Lower lobe of right lung (tissue), 2 donors: Measurements from ENCODE around the gene NDST1. TPM values are rescaled to one million over a fixed set of nuclear protein-coding genes. Genes with fewer than 3 reads are reported as not detected.

Experiments used
- ATAC-seq, 2 donors: fragments of 200-7000 bp; cut with Tn5 transposase; one replicate each; pipeline ENCODE4 v1.9.1; 2020 to 2022; ENCODE audit warnings: mild to moderate bottlenecking in 2 of 2, moderate library complexity in 2 of 2
- DNase-seq: peaks from one replicate; pipeline ENCODE4 v3.0.0-alpha.2; 2020
- H3K27ac ChIP-seq: fragments of 200-600 bp; one replicate; pipeline ENCODE4 v1.8.0; 2022
- H3K27me3 ChIP-seq: fragments of 200-600 bp; one replicate; pipeline ENCODE4 v1.8.0; 2022; ENCODE audit warnings: low read depth
- H3K36me3 ChIP-seq: fragments of 200-600 bp; one replicate; pipeline ENCODE4 v1.8.0; 2022; ENCODE audit warnings: mild to moderate bottlenecking
- H3K4me1 ChIP-seq: fragments of 200-600 bp; one replicate; pipeline ENCODE4 v1.8.0; 2022
- H3K4me3 ChIP-seq: fragments of 200-600 bp; one replicate; pipeline ENCODE4 v1.8.0; 2022; ENCODE audit warnings: mild to moderate bottlenecking
- H3K9me3 ChIP-seq: fragments of 200-600 bp; one replicate; pipeline ENCODE4 v1.8.0; 2022
- intact Hi-C: fragments of 100-400 bp; cut with DNase I; formaldehyde crosslinking; loops from one replicate; pipeline ENCODE4 v1.11.0; 2022
- total RNA-seq: library from RNA; stranded (reverse); fragmentation: NEBNext Ultra II Directional; extraction: Animal tissue kit (Norgen Biotek cat#: 25700); gene quantifications from one replicate; pipeline ENCODE4 v1.2.1, GENCODE V29; 2021
- TF ChIP-seq, protein P1 (sequence below): fragments of 200-600 bp; IDR thresholded peaks from one replicate; pipeline ENCODE4 v1.8.0; 2022; ENCODE audit warnings: antibody characterized with exemption, mild to moderate bottlenecking
- donor health status: DM: no; HTN: yes; CAD: no; lungs with severe emphysema.

Gene NDST1
- total RNA-seq, 1 donor from 2014 or later = 117 TPM

GRCh38 chr5:150556106-150556505 is 48.2 kb downstream of the NDST1 start:
- intact Hi-C loops = no loop called here
- TF ChIP-seq, protein P1, sequence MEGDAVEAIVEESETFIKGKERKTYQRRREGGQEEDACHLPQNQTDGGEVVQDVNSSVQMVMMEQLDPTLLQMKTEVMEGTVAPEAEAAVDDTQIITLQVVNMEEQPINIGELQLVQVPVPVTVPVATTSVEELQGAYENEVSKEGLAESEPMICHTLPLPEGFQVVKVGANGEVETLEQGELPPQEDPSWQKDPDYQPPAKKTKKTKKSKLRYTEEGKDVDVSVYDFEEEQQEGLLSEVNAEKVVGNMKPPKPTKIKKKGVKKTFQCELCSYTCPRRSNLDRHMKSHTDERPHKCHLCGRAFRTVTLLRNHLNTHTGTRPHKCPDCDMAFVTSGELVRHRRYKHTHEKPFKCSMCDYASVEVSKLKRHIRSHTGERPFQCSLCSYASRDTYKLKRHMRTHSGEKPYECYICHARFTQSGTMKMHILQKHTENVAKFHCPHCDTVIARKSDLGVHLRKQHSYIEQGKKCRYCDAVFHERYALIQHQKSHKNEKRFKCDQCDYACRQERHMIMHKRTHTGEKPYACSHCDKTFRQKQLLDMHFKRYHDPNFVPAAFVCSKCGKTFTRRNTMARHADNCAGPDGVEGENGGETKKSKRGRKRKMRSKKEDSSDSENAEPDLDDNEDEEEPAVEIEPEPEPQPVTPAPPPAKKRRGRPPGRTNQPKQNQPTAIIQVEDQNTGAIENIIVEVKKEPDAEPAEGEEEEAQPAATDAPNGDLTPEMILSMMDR = no peak
- no peaks in the 10 kb centered on the region for H3K27me3 ChIP-seq
- H3K27ac ChIP-seq = no peak overlapping the region
- H3K36me3 ChIP-seq = peaks cover 60% of the 10 kb centered on the region
- DNase-seq (no peak), ATAC-seq (no peak)
- no peak overlapping the region for H3K4me3 ChIP-seq
- H3K9me3 ChIP-seq = no peaks in the 10 kb centered on the region
- no peaks in the 10 kb centered on the region for H3K4me1 ChIP-seq

GRCh38 chr5:150556859-150557508 is 49.1 kb downstream of the NDST1 start:
- no peak for ATAC-seq
- no peak for DNase-seq
- H3K4me3 ChIP-seq = no peak overlapping the region
- H3K36me3 ChIP-seq = peaks cover 51% of the 10 kb centered on the region
- H3K27ac ChIP-seq = no peak overlapping the region
- H3K4me1 ChIP-seq = no peaks in the 10 kb centered on the region
- TF ChIP-seq, protein P1 = no peak
- H3K9me3 ChIP-seq = no peaks in the 10 kb centered on the region
- intact Hi-C loops = no loop called here
- H3K27me3 ChIP-seq = no peaks in the 10 kb centered on the region

- TF ChIP-seq, protein P1 = no peak
- no peak overlapping the region for H3K27ac ChIP-seq
- no peak for DNase-seq
- H3K9me3 ChIP-seq = no peaks in the 10 kb centered on the region
- no peaks in the 10 kb centered on the region for H3K27me3 ChIP-seq
- no peak for ATAC-seq
- no peak overlapping the region for H3K4me3 ChIP-seq
- peaks cover 46% of the 10 kb centered on the region for H3K36me3 ChIP-seq
- intact Hi-C loops = no loop called here
- H3K4me1 ChIP-seq = no peaks in the 10 kb centered on the region
Observed at GRCh38 chr5:150557509-150557872, 49.6 kb downstream of the NDST1 start.

- DNase-seq (no peak), ATAC-seq (no peak)
- intact Hi-C loops = no loop called here
Observed at GRCh38 chr5:150558088-150558621, 50.2 kb downstream of the NDST1 start.

GRCh38 chr5:150559088-150559487 is 51.2 kb downstream of the NDST1 start:
- Histone ChIP-seq H3K4me1 (no peaks in the 10 kb centered on the region), H3K9me3 (no peaks in the 10 kb centered on the region), H3K4me3 (no peak overlapping the region), H3K36me3 (peaks cover 30% of the 10 kb centered on the region), H3K27ac (no peak overlapping the region), H3K27me3 (no peaks in the 10 kb centered on the region)
- intact Hi-C loops = no loop called here
- TF ChIP-seq, protein P1 = no peak
- DNase-seq (no peak), ATAC-seq (no peak)

More at GRCh38 chr5:150558088-150558621, 50.2 kb downstream of the NDST1 start:
- Histone ChIP-seq H3K36me3 (peaks cover 40% of the 10 kb centered on the region), H3K27me3 (no peaks in the 10 kb centered on the region), H3K27ac (no peak overlapping the region), H3K4me3 (no peak overlapping the region), H3K9me3 (no peaks in the 10 kb centered on the region), H3K4me1 (no peaks in the 10 kb centered on the region)
- TF ChIP-seq, protein P1 = no peak
